Ramos (cell line): ENCODE results near the gene GPR137B.
"Not testable (repeated sequence)": the region's sequence is repeated elsewhere in the genome, so short reads cannot be mapped to it uniquely, and the experiment has no call there.

Experiments
- in situ Hi-C: fragments of 300-500 bp; cut with MboI; formaldehyde crosslinking; loops from one replicate; pipeline ENCODE4 v1.14.3; 2022; ENCODE audit warnings: low sequenced_read_pairs; ENCODE audit not compliant: unreplicated experiment

The GPR137B gene

DNA sequence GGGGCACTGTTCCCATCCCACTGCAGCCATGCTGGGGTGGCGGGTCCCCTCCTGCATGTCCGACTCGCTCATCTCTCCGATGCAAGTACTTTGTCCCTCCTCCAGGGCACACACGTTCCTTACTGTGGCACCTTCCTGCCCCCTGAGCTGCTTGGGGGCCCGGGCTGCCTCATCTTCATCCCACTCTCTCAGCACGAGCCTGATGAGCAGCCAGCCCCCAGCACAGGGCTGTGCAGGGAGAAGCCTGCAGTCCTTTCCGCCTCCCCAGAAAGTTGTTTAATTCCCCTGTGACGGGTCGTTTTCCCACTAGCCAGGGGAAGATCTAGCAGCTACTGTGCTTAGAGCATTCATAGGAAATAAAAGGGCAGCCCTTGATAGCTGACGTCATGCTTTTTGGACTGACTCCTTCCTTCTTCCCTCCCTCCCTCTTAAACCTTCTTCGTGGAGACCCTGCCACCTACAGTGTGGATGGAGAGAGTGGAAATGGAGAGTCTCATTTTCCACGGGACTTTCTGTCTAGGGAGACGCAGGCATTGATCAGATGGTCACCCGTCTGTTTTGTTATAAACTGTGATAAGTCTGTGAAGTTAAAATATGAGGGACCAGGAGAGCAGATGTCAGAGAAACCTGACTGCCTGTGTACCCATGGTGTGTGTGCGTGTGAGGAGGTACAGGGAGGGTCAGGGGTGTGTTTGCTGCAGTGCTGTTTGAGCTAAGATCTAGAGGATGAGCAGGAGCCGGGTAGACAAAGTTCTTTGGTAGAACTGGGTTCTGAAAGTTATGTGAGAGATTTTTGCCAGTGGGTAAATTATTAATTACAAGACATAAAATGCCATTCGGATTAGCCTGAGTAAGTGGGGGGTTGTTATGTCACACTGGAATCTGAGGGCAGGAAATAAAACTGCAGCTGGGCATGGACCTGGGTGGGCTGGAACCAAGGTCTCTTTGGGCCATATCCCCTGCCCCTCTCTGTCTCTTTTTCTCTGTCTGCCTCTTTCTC is 34.3 kb downstream of the GPR137B start:
- in situ Hi-C loops = no loop called here

- in situ Hi-C loops = no loop called here
These were observed 37.3 kb downstream of the GPR137B start for GRCh38 chr1:236179634-236180033.

- in situ Hi-C loops = no loop called here
These were observed 38.7 kb downstream of the GPR137B start for GRCh38 chr1:236181059-236181458.

GRCh38 chr1:236185687-236186086 is 43.3 kb downstream of the GPR137B start:
- in situ Hi-C loops = no loop called here

DNA sequence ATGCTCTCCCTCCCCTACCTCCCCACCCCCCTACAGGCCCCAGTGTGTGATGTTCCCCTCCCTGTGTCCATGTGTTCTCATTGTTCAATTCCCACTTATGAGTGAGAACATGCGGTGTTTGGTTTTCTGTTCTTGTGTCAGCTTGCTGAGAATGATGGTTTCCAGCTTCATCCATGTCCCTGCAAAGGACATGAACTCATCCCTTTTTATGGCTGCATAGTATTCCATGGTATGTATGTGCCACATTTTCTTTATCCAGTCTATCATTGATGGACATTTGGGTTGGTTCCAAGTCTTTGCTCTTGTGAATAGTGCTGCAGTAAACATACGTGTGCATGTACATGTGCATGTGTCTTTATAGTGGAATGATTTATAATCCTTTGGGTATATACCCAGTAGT is 44.1 kb downstream of the GPR137B start:
- in situ Hi-C loops = not testable (repeated sequence)

- in situ Hi-C loops = not testable (repeated sequence)
These were observed 45.7 kb downstream of the GPR137B start for GRCh38 chr1:236188084-236188483.

GRCh38 chr1:236193184-236193583 is 50.8 kb downstream of the GPR137B start:
- in situ Hi-C loops = no loop called here

DNA sequence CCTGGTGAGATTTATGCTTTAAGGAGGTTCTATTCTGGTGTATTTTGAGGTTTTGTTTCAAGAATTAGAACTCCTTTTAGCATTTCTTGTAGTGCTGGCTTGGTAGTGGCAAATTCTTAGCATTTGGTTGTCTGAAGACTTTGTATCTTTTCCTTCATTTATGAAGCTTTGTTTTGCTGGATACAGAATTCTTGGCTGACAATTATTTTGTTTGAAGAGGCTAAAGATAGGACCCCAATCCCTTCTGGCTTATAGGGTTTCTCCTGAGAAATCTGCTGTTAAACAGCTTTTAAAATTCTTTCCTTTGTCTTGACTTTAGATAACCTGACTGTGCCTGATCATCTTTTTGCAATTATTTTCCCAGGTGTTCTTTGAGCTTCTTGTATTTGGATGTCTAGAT is 58.6 kb downstream of the GPR137B start:
- in situ Hi-C loops = no loop called here

DNA sequence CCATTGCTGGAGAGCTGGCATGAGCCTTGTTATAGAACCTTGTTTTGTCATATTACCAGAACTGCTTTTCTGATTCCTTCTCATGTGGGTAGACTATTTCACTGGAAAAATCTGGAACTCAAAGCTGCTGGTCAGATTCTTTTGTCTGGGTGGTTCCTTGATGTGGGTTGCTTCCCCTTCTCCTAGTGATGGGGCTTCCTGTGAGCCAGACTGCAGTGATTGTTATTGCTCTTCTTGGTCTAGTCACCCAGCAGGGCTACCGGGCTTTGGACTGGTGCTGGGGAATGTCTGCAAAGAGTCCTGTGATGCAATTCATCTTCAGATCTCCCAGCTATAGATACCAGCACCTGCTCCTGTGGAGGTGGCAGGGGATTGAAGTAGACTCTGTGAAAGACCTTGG is 59.4 kb downstream of the GPR137B start:
- in situ Hi-C loops = no loop called here

- in situ Hi-C loops = no loop called here
These were observed 61.7 kb downstream of the GPR137B start for GRCh38 chr1:236204039-236204438.

DNA sequence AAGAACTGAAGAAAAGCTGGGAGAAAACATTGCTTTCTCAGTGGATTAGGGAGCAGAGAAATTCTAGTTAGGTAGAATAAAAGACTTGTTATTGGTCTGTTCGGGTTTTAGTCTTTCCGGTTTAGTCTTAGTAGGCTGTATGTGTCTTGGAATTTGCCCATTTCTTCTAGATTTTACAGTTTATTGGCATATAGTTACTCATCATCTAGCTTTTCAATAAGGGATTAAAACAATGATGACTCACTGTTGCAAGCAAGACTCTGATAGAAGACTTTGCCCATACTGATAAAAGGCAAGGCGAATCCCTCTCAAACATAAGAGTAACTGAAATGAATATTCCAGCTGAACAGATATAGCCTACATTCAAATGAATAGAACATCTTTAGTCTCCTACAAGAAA is 62.3 kb downstream of the GPR137B start:
- in situ Hi-C loops = no loop called here

DNA sequence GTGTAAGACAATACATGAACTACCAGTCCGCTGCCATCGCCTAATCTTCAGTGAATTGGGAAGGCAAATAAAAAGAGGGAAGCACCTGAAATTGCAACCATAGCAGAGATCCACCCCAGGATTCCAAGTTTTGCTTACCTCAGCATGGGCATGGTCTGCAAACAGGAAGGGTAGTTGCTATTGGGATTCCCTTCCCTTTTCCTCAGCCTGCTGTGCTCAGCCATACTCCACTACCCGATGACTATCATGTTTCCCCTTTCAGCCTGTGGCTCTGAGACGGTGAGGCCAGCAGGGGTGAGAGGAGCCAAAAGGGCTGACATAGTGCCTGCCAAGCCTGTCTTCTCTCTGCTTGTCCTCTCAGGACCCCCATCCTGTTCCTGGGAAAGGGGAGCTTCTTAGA is 64.2 kb downstream of the GPR137B start:
- in situ Hi-C loops = no loop called here

DNA sequence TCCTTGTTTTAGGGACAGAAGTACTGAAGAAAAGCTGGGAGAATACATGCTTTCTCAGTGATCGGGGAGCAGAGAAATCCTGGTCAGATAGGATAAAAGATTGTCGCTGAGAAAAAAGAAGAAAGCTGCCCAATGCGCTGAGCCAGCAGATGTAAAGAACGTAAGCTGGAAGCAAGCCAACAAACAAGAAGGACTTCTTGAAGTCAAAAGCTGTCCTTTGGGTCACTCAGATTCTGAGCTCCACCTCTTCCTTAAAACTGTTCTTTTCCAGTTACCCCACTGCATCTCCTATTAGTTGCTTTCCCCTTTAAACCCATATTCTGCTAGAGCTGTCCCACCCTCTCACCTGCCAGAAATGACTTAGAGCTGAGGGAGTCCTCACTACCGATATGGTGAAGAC is 64.8 kb downstream of the GPR137B start:
- in situ Hi-C loops = no loop called here

DNA sequence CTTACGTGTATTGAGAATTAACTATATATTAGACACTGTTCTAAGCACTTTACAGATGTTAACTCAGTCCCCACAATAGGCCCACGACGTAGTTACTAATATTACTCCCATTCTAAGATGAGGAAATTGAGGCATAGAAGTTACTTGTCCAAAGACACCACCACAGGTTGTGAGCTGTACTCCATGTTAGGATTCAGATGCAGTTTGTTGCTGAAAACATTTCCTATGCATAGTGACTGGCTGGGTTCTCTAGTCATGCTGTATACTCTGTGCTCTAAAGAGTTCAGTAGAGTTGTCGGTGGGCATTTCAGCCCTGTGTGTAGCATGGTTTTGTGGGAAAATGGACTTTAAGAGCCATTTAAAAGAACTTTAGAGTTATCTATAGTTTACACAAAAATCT is 65.2 kb downstream of the GPR137B start:
- in situ Hi-C loops = no loop called here

DNA sequence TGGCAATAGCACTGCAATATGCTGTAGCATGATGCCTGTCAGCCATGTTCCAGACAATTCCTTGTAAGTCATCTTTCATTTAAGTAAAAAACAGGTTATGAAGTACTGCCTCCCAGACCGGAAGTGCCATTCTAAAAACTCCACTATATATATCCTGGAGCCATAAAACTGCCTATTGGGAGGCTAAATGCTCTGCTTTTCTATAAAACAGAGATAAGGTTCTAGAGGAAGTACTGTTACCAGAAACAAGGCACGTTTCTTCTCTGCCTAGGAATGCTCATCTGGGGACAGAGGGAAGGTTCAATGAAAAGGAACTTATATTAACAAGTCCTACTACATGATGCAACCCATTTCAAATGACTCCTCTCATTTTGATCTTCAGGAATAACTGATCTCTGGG is 66.8 kb downstream of the GPR137B start:
- in situ Hi-C loops = no loop called here

GRCh38 chr1:236209713-236210112 is 67.4 kb downstream of the GPR137B start:
- in situ Hi-C loops = no loop called here

DNA sequence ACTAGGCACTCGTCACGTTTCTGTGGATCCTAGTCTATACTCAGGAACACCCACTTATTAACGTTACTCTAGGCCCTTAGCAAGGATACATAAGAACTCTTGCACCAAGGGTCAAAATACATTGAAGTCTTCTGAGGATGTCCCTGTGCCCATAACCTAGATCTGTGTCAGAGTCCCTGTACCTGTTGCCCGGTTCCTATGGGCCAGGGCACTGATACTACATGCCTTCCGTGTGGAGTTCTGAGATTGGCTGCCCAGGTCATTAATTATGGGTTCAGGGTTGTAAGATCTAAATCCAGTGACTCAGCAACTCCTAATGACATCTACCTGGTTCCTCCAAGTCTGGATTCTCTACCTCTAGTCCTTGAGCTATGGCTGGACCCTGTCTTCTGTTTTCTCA is 69.5 kb downstream of the GPR137B start:
- in situ Hi-C loops = no loop called here

DNA sequence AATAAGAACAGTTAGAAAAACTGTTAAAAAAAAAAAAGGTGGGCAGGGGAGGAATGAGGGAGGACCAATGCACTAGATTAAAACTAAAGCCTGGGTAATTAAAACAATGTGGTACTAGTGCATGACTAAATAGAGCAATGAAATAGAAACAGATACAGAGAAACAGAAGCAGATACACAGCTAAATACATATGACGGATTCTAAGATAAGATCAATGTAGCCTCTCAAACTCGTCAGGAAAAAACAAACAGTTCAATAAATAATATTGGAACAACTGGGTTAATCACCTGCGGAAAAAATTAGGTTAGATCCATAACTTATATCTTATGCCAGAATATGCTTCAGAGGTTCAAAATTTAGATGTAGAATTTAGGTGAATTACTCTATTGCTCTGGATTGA is 71.2 kb downstream of the GPR137B start:
- in situ Hi-C loops = no loop called here

DNA sequence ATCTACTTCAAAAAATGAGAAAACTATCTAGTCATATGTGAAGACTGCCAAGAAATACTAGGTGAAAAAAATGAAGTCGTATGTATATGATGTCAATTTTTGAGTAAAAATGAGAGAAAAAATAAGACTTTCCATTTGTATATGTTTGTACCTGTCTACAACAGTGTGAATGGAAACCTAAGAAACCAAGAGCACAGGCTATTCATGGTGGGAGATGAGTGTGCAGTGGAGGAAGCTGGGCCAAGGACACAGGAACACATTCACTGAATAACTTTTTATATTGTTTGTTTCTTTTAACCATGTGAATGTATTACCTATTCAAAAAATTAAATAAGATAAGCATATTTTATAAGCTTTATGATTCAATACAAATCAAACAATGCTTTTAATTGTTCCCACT is 72.4 kb downstream of the GPR137B start:
- in situ Hi-C loops = no loop called here

- in situ Hi-C loops = no loop called here
These were observed 78.1 kb downstream of the GPR137B start for GRCh38 chr1:236220473-236220872.

GRCh38 chr1:236222632-236223031 is 80.3 kb downstream of the GPR137B start:
- in situ Hi-C loops = no loop called here

GRCh38 chr1:236228411-236228810 is 86.1 kb downstream of the GPR137B start:
- in situ Hi-C loops = no loop called here
